Glutamatergic neuron (in vitro differentiated cells): ENCODE data around the gene USP20. TPM values are rescaled to one million over a fixed set of nuclear protein-coding genes. Genes with fewer than 3 reads are reported as not detected.

ENCODE experiments used
- DNase-seq: peaks from one replicate; pipeline ENCODE4 v3.0.0; 2022
- H3K27ac Mint-ChIP-seq: one replicate; pipeline ENCODE4 v1.8.0; 2020; ENCODE audit warnings: mild to moderate bottlenecking, mixed read lengths, inconsistent platforms; ENCODE audit not compliant: unreplicated experiment
- H3K27me3 Mint-ChIP-seq: one replicate; pipeline ENCODE4 v1.8.0; 2020; ENCODE audit warnings: mild to moderate bottlenecking, moderate library complexity, mixed read lengths, inconsistent platforms; ENCODE audit not compliant: unreplicated experiment
- H3K36me3 Mint-ChIP-seq: one replicate; pipeline ENCODE4 v1.8.0; 2020; ENCODE audit warnings: mild to moderate bottlenecking, mixed read lengths, inconsistent platforms; ENCODE audit not compliant: unreplicated experiment
- H3K4me1 Mint-ChIP-seq: one replicate; pipeline ENCODE4 v1.8.0; 2020; ENCODE audit warnings: mild to moderate bottlenecking, low read depth, mixed read lengths, inconsistent platforms; ENCODE audit not compliant: unreplicated experiment
- H3K4me3 Mint-ChIP-seq: one replicate; pipeline ENCODE4 v1.8.0; 2020; ENCODE audit warnings: mild to moderate bottlenecking, mixed read lengths, inconsistent platforms; ENCODE audit not compliant: unreplicated experiment
- H3K9me3 Mint-ChIP-seq: one replicate; pipeline ENCODE4 v1.8.0; 2020; ENCODE audit warnings: mild to moderate bottlenecking, moderate library complexity, mixed read lengths, inconsistent platforms; ENCODE audit not compliant: unreplicated experiment
- CTCF ChIP-seq: fragments of 200-600 bp; sonication (generic); IDR thresholded peaks from one replicate; pipeline ENCODE4 v1.5.0; 2021; ENCODE audit not compliant: partially characterized antibody, unreplicated experiment
- total RNA-seq: library from RNA; stranded (reverse); fragmentation: NEBNext Ultra II Directional; extraction: Animal tissue kit (Norgen Biotek cat#: 25700); gene quantifications from one replicate; pipeline ENCODE4 v1.2.1, GENCODE V29; 2021; ENCODE audit not compliant: unreplicated experiment

The USP20 gene
- total RNA-seq, 1 donor from 2014 or later: 93.5 TPM

GRCh38 chr9:129874261-129875101 is 39.2 kb downstream of the USP20 start:
- Mint-ChIP-seq H3K27ac (peak overlapping the region; percentile 93), H3K27me3 (peaks cover 30% of the 10 kb centered on the region), H3K36me3 (peaks cover 4% of the 10 kb centered on the region), H3K4me1 (peaks cover 22% of the 10 kb centered on the region), H3K9me3 (peaks cover 29% of the 10 kb centered on the region), H3K4me3 (no peak overlapping the region)
- DNase-seq: no peak
- TF ChIP-seq CTCF: no peak

GRCh38 chr9:129875181-129875611 is 39.9 kb downstream of the USP20 start:
- Mint-ChIP-seq H3K9me3 (peaks cover 26% of the 10 kb centered on the region), H3K4me3 (no peak overlapping the region), H3K36me3 (peaks cover 4% of the 10 kb centered on the region), H3K4me1 (peaks cover 23% of the 10 kb centered on the region), H3K27me3 (peaks cover 30% of the 10 kb centered on the region), H3K27ac (peak overlapping the region; percentile 93)
- DNase-seq: peak; percentile 65
- peak; percentile 68 for TF ChIP-seq CTCF

- Mint-ChIP-seq H3K4me1 (peaks cover 28% of the 10 kb centered on the region), H3K9me3 (peaks cover 25% of the 10 kb centered on the region), H3K27ac (peak overlapping the region; percentile 93), H3K36me3 (peaks cover 4% of the 10 kb centered on the region), H3K4me3 (peak overlapping the region; percentile 71), H3K27me3 (peaks cover 30% of the 10 kb centered on the region)
- no peak for TF ChIP-seq CTCF
- peak; percentile 80 for DNase-seq
Observed at GRCh38 chr9:129875687-129876395, 40.6 kb downstream of the USP20 start.

GRCh38 chr9:129876815-129877214 is 41.6 kb downstream of the USP20 start:
- DNase-seq: no peak
- Mint-ChIP-seq H3K9me3 (peaks cover 23% of the 10 kb centered on the region), H3K4me1 (peaks cover 31% of the 10 kb centered on the region), H3K36me3 (peaks cover 4% of the 10 kb centered on the region), H3K4me3 (no peak overlapping the region), H3K27me3 (peaks cover 30% of the 10 kb centered on the region), H3K27ac (peak overlapping the region; percentile 64)
- no peak for TF ChIP-seq CTCF
